ENCODE measurements around the gene QSOX2. TPM values are rescaled to one million over a fixed set of nuclear protein-coding genes. Genes with fewer than 3 reads are reported as not detected.

QSOX2 gene
- total RNA-seq, 1 experiment from 2014 or later, result 20.5 TPM

DNA sequence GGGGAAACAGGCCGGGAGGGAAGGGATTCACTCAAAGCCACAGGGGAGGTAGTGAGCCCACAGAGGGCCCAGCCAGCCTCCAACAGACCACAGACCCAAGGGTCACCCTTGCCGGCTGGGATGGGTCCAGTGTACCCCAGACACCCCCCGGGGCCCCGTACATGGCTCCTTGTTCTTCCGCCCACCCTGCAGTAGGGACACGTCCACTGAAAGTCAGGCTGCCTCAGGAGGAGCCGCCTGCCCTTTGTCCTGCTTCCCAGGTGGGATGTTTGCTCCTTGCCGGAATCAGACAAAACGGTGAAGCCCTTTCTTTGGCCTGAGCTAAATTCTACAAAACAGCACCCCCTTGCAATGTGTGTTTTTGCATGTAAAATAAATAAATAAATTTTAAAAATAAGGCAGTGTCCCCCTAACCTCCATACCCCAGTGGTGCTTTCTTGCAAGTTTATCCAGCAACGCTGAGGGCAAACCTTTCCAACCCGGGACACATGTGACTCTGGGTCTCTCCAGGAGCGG lies 66.5 kb downstream of the QSOX2 start:
- H3K27ac Mint-ChIP-seq (ENCODE audit: unreplicated experiment), result no peak overlapping the region
- intact Hi-C loops (cut with micrococcal nuclease; ENCODE audit: unreplicated experiment), result no loop called here
- peaks cover 64% of the 10 kb centered on the region for H3K27me3 Mint-ChIP-seq (ENCODE audit: unreplicated experiment)
- no TSS peak for BruUV-seq (replicated peaks)
- no peaks in the 10 kb centered on the region for H3K36me3 Mint-ChIP-seq (ENCODE audit: insufficient read depth, unreplicated experiment)
- TF ChIP-seq, protein P1, sequence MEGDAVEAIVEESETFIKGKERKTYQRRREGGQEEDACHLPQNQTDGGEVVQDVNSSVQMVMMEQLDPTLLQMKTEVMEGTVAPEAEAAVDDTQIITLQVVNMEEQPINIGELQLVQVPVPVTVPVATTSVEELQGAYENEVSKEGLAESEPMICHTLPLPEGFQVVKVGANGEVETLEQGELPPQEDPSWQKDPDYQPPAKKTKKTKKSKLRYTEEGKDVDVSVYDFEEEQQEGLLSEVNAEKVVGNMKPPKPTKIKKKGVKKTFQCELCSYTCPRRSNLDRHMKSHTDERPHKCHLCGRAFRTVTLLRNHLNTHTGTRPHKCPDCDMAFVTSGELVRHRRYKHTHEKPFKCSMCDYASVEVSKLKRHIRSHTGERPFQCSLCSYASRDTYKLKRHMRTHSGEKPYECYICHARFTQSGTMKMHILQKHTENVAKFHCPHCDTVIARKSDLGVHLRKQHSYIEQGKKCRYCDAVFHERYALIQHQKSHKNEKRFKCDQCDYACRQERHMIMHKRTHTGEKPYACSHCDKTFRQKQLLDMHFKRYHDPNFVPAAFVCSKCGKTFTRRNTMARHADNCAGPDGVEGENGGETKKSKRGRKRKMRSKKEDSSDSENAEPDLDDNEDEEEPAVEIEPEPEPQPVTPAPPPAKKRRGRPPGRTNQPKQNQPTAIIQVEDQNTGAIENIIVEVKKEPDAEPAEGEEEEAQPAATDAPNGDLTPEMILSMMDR (IDR thresholded peaks at IDR 0.05; ENCODE audit: unreplicated experiment), result no peak
- H3K4me1 Mint-ChIP-seq (ENCODE audit: low read depth, unreplicated experiment), result no peaks in the 10 kb centered on the region
- DNase-seq, result no peak
- no peaks in the 10 kb centered on the region for H3K9me3 Mint-ChIP-seq (ENCODE audit: low read depth, unreplicated experiment)
- CTCF ChIA-PET, result no interaction called here
- no peak overlapping the region for H3K4me3 Mint-ChIP-seq (ENCODE audit: low read depth, unreplicated experiment)

DNA sequence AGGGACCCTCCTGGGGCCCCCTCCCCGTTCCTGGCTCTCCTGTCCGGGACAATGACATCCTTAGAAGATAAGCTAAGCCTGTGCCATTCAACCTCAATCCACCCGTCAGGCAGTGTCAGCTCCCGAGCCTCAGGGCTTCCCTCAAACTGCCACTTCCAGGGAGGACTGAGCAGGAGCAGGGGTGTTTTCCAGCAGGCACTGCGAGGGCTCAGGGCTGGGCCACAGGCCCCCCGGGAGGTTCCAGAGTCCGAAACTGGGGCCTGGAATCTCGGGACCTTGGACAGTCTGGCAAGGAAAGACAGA lies 66.9 kb downstream of the QSOX2 start:
- no peaks in the 10 kb centered on the region for H3K36me3 Mint-ChIP-seq (ENCODE audit: insufficient read depth, unreplicated experiment)
- peaks cover 63% of the 10 kb centered on the region for H3K27me3 Mint-ChIP-seq (ENCODE audit: unreplicated experiment)
- H3K27ac Mint-ChIP-seq (ENCODE audit: unreplicated experiment), result no peak overlapping the region
- BruUV-seq (replicated peaks), result no TSS peak
- DNase-seq, result no peak
- TF ChIP-seq, protein P1 (IDR thresholded peaks at IDR 0.05; ENCODE audit: unreplicated experiment), result no peak
- no peaks in the 10 kb centered on the region for H3K9me3 Mint-ChIP-seq (ENCODE audit: low read depth, unreplicated experiment)
- H3K4me3 Mint-ChIP-seq (ENCODE audit: low read depth, unreplicated experiment), result no peak overlapping the region
- intact Hi-C loops (cut with micrococcal nuclease; ENCODE audit: unreplicated experiment), result no loop called here
- CTCF ChIA-PET, result no interaction called here
- no peaks in the 10 kb centered on the region for H3K4me1 Mint-ChIP-seq (ENCODE audit: low read depth, unreplicated experiment)

DNA sequence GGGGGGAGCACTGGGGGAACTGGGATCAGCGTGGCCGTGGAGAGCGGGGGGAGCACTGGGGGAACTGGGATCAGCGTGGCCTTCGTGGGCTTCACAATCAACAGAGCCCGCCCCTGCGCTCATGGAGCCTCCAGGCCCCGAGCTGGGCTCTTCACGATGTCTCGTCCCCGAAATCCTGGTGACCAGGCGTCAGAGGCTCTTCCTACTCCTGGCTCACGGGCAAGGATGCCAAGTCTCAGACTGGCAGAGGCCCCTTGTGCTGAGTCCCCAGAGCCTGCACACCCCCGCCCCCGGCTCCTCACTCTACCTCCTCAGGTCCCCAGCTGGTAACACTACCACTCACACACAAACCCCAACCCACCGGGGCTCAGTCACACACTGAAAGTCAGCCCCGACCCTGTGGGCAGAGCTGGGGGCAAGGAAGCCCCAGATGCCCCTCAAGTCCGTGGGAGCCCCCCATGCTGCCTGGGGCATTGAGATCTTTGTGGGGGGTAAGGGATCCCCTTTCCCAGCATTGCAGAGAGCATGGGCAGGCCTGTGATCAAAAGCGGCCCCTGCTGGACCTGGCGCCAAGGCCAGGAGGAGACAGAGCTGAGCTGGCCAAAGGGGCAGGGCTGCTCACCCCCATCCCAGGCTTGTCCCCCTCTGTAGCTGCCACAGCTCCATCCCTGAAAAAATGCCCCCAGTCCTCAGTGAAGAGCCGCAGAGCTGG lies 67.4 kb downstream of the QSOX2 start:
- no peak for DNase-seq

DNA sequence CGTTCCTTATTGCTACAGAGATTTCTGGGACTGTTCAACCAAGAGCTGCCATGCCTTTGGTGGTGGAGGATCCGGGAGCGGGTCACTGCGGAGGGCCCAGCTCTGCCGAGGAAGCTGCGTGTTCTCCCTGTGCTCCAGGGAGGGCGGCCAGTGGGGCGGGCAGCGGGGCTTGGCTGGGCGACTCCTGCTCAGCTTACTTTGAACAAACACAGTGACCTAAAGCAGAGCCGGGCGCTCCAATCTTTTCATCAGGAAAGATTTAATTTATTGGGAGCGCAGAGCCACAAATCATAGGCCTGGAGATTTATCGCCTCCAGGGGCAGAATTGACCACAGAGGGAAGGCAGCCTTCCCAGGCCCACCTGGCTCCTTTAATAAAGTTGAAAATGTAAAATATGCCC lies 68.4 kb downstream of the QSOX2 start:
- Mint-ChIP-seq H3K9me3 (ENCODE audit: low read depth, unreplicated experiment) (no peaks in the 10 kb centered on the region), H3K27ac (ENCODE audit: unreplicated experiment) (no peak overlapping the region), H3K36me3 (ENCODE audit: insufficient read depth, unreplicated experiment) (no peaks in the 10 kb centered on the region), H3K4me3 (ENCODE audit: low read depth, unreplicated experiment) (no peak overlapping the region), H3K27me3 (ENCODE audit: unreplicated experiment) (peaks cover 51% of the 10 kb centered on the region), H3K4me1 (ENCODE audit: low read depth, unreplicated experiment) (no peaks in the 10 kb centered on the region)
- no TSS peak for BruUV-seq (replicated peaks)
- TF ChIP-seq, protein P1 (IDR thresholded peaks at IDR 0.05; ENCODE audit: unreplicated experiment), result no peak
- CTCF ChIA-PET, result no interaction called here
- DNase-seq, result no peak
- intact Hi-C loops (cut with micrococcal nuclease; ENCODE audit: unreplicated experiment), result no loop called here

More for the DNA sequence above, 67.4 kb downstream of the QSOX2 start:
- intact Hi-C loops (cut with micrococcal nuclease; ENCODE audit: unreplicated experiment), result no loop called here
- no peak overlapping the region for H3K27ac Mint-ChIP-seq (ENCODE audit: unreplicated experiment)
- H3K4me1 Mint-ChIP-seq (ENCODE audit: low read depth, unreplicated experiment), result no peaks in the 10 kb centered on the region
- TF ChIP-seq, protein P1 (IDR thresholded peaks at IDR 0.05; ENCODE audit: unreplicated experiment), result no peak
- H3K9me3 Mint-ChIP-seq (ENCODE audit: low read depth, unreplicated experiment), result no peaks in the 10 kb centered on the region
- H3K27me3 Mint-ChIP-seq (ENCODE audit: unreplicated experiment), result peaks cover 61% of the 10 kb centered on the region
- no peaks in the 10 kb centered on the region for H3K36me3 Mint-ChIP-seq (ENCODE audit: insufficient read depth, unreplicated experiment)
- CTCF ChIA-PET, result no interaction called here
- no TSS peak for BruUV-seq (replicated peaks)
- H3K4me3 Mint-ChIP-seq (ENCODE audit: low read depth, unreplicated experiment), result no peak overlapping the region

All from Calu3 (cell line).